ENCODE data around the gene PSMG2. TPM values are rescaled to one million over a fixed set of nuclear protein-coding genes. Genes with fewer than 3 reads are reported as not detected.

PSMG2 gene
- total RNA-seq, 1 experiment from 2014 or later = 63.1 TPM

GRCh38 chr18:12751891-12752290 is 49.0 kb downstream of the PSMG2 start:
- Histone ChIP-seq H3K4me3 (ENCODE audit: low read depth in 2 of 2, low read length in 2 of 2) (no peak overlapping the region), H3K27ac (ENCODE audit: low read length) (no peak overlapping the region), H3K27me3 (ENCODE audit: control insufficient read depth, insufficient read depth, low read length) (no peaks in the 10 kb centered on the region), H3K9me3 (ENCODE audit: control insufficient read depth, insufficient read depth, low read depth, low read length) (no peaks in the 10 kb centered on the region), H3K4me1 (ENCODE audit: control insufficient read depth, insufficient read depth, low read length) (peaks cover 4% of the 10 kb centered on the region; the same call in 1 of the 2 replicates), H3K36me3 (ENCODE audit: control insufficient read depth, insufficient read depth, low read length) (no peaks in the 10 kb centered on the region)
- CTCF ChIA-PET = no interaction called here
- ATAC-seq (no peak), DNase-seq (ENCODE audit: low read depth, low spot score) (no peak)
- in situ Hi-C loops (cut with HindIII; ENCODE audit: low pct_unique_long_range_greater_than_20kb, low sequenced_read_pairs) = no loop called here
- intact Hi-C loops (cut with micrococcal nuclease; ENCODE audit: unreplicated experiment) = no loop called here
- POLR2A ChIA-PET = no interaction called here
- no peak for TF ChIP-seq CTCF (IDR thresholded peaks at IDR 0.05)
- no peak for TF ChIP-seq TCF7L2 (IDR thresholded peaks at IDR 0.05; ENCODE audit: low read depth, low read length)
- TF ChIP-seq SIN3A (IDR thresholded peaks at IDR 0.05; ENCODE audit: borderline replicate concordance, insufficient read depth, low read depth, low read length) = no peak
- no peak for TF ChIP-seq REST (IDR thresholded peaks at IDR 0.05; ENCODE audit: insufficient read depth in 1 of 2, low read depth in 2 of 2, low read length in 1 of 2)
- TF ChIP-seq POLR2AphosphoS5 (IDR thresholded peaks at IDR 0.05; ENCODE audit: low read depth, low read length) = no peak
- BruUV-seq (replicated peaks) = no TSS peak

- in situ Hi-C loops (cut with HindIII; ENCODE audit: low pct_unique_long_range_greater_than_20kb, low sequenced_read_pairs) = no loop called here
Measured at GRCh38 chr18:12754511-12754910, 51.7 kb downstream of the PSMG2 start.

More at GRCh38 chr18:12754511-12754910, 51.7 kb downstream of the PSMG2 start:
- Histone ChIP-seq H3K36me3 (ENCODE audit: control insufficient read depth, insufficient read depth, low read length) (no peaks in the 10 kb centered on the region), H3K4me1 (ENCODE audit: control insufficient read depth, insufficient read depth, low read length) (peaks cover 4% of the 10 kb centered on the region; the same call in 1 of the 2 replicates), H3K27ac (ENCODE audit: low read length) (no peak overlapping the region), H3K27me3 (ENCODE audit: control insufficient read depth, insufficient read depth, low read length) (no peaks in the 10 kb centered on the region), H3K9me3 (ENCODE audit: control insufficient read depth, insufficient read depth, low read depth, low read length) (no peaks in the 10 kb centered on the region), H3K4me3 (ENCODE audit: low read depth in 2 of 2, low read length in 2 of 2) (no peak overlapping the region)
- BruUV-seq (replicated peaks) = no TSS peak
- TF ChIP-seq REST (IDR thresholded peaks at IDR 0.05; ENCODE audit: insufficient read depth in 1 of 2, low read depth in 2 of 2, low read length in 1 of 2) (no peak), CTCF (IDR thresholded peaks at IDR 0.05) (no peak), TCF7L2 (IDR thresholded peaks at IDR 0.05; ENCODE audit: low read depth, low read length) (no peak), SIN3A (IDR thresholded peaks at IDR 0.05; ENCODE audit: borderline replicate concordance, insufficient read depth, low read depth, low read length) (no peak), POLR2AphosphoS5 (IDR thresholded peaks at IDR 0.05; ENCODE audit: low read depth, low read length) (no peak)
- no peak for DNase-seq (ENCODE audit: low read depth, low spot score)
- no peak for ATAC-seq
- ChIA-PET POLR2A (no interaction called here), CTCF (no interaction called here)
- intact Hi-C loops (cut with micrococcal nuclease; ENCODE audit: unreplicated experiment) = no loop called here
